D721Med (cell line): ENCODE measurements around the gene YWHAH.
A peak's percentile ranks its signal among the peaks of the same experiment; 100 is the strongest.
"Not testable (repeated sequence)": the region's sequence is repeated elsewhere in the genome, so short reads cannot be mapped to it uniquely, and the experiment has no call there.

Experiments
- DNase-seq: peaks from one replicate; pipeline ENCODE4 v3.0.0; 2011; ENCODE audit warnings: low spot score; ENCODE audit not compliant: insufficient read length
- FAIRE-seq: peaks from 2 replicates; lab custom pipeline; 2011; peaks lifted over from hg19 to GRCh38; lab: Jason Lieb, UNC
- TF ChIP-seq, protein P1 (sequence below): IDR thresholded peaks from 2 replicates; pipeline ENCODE4 v1.5.1; 2012; ENCODE audit warnings: mild to moderate bottlenecking, control low read depth; ENCODE audit not compliant: insufficient read depth; ENCODE audit errors: missing control alignments

YWHAH gene

GRCh38 chr22:31977141-31977841, 33.0 kb downstream of the YWHAH start:
- no peak for FAIRE-seq
- TF ChIP-seq, protein P1, sequence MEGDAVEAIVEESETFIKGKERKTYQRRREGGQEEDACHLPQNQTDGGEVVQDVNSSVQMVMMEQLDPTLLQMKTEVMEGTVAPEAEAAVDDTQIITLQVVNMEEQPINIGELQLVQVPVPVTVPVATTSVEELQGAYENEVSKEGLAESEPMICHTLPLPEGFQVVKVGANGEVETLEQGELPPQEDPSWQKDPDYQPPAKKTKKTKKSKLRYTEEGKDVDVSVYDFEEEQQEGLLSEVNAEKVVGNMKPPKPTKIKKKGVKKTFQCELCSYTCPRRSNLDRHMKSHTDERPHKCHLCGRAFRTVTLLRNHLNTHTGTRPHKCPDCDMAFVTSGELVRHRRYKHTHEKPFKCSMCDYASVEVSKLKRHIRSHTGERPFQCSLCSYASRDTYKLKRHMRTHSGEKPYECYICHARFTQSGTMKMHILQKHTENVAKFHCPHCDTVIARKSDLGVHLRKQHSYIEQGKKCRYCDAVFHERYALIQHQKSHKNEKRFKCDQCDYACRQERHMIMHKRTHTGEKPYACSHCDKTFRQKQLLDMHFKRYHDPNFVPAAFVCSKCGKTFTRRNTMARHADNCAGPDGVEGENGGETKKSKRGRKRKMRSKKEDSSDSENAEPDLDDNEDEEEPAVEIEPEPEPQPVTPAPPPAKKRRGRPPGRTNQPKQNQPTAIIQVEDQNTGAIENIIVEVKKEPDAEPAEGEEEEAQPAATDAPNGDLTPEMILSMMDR, result peak; percentile 77
- peak; percentile 44 for DNase-seq

DNA sequence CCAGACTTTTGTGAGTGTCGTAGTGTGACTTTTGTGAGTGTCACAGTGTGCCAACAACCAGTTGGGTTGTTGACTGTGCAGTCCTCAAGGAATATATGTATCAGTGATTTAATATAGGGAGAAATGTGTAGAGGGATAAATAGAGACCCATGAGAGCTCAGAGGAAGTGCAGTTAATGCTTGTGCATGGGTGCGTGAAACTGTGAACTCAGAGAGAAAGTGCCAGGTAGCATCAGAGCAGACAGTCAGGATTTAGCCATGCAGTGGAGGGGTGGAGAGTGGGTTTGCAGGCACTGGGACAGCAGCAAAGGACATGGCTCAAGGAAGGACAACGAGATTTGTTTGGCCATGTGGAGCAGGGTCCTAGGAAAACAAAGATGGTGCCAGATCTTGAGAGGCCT, 33.6 kb downstream of the YWHAH start:
- no peak for DNase-seq
- FAIRE-seq, result no peak
- TF ChIP-seq, protein P1, result no peak

DNA sequence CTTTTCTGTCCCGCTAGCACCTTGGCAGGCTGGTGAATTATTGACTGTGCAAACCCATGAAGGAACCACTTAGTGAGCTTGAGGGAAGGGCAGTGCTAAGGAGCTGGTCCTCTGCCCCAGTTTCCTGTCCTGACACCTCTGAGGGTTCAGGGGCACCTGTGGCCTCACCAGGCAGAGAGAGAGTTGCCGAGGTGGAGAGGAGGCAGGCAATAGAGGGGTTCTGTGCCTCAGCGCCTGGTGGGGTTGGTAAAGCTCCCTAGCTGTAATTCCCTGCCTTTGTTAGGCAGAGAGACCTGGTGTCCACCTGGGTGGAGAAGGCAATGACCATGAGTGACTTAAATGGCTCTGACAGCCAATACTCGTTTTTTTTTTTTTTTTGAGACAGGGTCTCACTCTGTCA, 36.3 kb downstream of the YWHAH start:
- TF ChIP-seq, protein P1, result no peak
- no peak for DNase-seq
- FAIRE-seq, result no peak

GRCh38 chr22:31981976-31982375, 37.6 kb downstream of the YWHAH start:
- FAIRE-seq, DNase-seq: not testable (repeated sequence)

GRCh38 chr22:31983911-31984656, 39.7 kb downstream of the YWHAH start:
- FAIRE-seq, result no peak
- TF ChIP-seq, protein P1, result no peak
- DNase-seq, result no peak

DNA sequence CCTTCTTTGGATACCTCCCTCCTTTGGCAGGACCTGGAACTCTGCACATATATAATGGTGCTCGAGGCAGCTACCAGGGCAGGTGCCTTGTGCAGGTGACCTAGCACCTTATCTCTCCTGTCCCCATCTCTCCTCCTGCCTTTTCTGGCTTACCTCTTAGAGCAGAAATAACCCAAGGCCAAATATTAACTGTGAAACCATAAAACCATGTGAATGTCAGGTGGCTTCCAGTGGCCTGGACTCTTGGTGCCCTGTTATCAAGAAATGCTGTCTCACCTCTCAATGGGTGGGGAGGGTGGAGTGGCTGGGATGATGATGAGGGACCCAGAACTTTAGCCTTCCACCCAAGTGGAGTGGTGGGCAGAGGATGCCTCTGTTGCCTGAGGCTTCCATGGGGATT, 42.9 kb downstream of the YWHAH start:
- DNase-seq (no peak), FAIRE-seq (no peak)
- TF ChIP-seq, protein P1, result no peak

DNA sequence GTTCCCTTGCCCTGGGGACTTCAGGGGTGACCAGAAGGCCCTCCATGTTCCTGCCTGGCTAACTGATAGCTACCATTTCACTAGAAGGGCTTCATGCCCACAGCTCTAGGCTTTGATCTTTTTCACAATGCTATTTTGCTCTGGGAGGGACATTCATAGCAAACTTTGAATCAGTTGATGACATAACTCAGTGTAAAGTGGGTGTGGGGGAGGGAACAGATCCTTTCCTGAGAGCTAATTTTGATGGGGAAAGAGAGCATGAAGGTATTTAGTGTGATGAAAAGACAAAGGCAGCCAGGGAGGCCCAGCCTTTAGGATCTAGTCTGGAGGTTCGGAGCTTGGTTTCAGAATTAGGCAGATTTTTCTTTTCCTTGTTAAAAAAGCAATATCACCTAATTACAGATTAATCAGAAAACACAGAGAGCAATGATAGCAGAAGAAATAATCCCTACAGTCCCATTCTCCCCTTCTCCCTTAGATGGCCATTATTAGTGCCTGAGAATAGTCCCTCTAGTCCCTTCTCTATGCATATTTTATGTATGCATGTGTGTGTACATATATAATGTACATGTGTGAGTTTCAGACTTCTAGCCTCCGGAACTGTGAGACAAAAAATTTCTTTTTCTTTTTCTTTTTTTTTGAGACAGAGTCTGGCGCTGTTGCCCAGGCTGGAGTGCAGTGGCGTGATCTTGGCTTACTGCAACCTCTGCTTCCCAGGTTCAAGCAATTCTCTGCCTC, 46.9 kb downstream of the YWHAH start:
- TF ChIP-seq, protein P1, result no peak
- no peak for FAIRE-seq

More for the DNA sequence above, 46.9 kb downstream of the YWHAH start:
- no peak for DNase-seq
